ENCODE data around the gene SLC27A6.
"Not testable (repeated sequence)": the region's sequence is repeated elsewhere in the genome, so short reads cannot be mapped to it uniquely, and the experiment has no call there.

Gene SLC27A6, protein sequence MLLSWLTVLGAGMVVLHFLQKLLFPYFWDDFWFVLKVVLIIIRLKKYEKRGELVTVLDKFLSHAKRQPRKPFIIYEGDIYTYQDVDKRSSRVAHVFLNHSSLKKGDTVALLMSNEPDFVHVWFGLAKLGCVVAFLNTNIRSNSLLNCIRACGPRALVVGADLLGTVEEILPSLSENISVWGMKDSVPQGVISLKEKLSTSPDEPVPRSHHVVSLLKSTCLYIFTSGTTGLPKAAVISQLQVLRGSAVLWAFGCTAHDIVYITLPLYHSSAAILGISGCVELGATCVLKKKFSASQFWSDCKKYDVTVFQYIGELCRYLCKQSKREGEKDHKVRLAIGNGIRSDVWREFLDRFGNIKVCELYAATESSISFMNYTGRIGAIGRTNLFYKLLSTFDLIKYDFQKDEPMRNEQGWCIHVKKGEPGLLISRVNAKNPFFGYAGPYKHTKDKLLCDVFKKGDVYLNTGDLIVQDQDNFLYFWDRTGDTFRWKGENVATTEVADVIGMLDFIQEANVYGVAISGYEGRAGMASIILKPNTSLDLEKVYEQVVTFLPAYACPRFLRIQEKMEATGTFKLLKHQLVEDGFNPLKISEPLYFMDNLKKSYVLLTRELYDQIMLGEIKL

DNA sequence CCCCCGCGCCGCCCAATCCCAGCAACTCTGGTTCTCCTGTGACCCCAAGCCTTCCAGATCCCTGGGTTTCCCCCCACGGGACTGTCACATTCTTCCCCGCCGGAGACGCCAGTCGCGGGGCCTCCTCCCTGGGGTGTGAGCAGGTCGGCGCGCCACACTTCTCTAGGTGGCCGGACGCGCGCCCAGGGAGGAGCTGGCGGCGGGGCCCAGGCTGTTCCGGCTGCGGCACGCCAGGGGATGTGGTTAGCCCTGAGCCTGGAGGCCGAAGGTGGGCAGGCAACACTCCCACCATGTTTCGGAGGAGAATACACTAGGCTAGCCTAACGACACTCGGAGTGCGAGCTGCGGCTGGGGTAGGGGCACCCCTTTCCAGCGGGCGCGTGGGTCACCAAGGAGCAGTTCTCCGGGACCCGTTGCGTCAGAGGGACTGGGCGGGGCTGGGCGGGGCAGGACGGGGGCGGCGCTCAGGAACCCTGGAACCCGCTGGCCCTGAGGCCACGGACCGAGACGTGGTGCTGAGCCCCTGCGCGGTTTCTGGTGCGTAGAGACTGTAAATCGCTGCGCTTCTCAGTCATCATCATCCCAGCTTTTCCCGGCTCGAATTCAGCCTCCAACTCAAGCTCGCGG, at the start of gene SLC27A6:
Gene SLC27A6, plus strand, starts transcription at position 478 of the 627 bp plus-strand sequence. CDS start 650 bp downstream, outside the sequence.
- no peak for FAIRE-seq

DNA sequence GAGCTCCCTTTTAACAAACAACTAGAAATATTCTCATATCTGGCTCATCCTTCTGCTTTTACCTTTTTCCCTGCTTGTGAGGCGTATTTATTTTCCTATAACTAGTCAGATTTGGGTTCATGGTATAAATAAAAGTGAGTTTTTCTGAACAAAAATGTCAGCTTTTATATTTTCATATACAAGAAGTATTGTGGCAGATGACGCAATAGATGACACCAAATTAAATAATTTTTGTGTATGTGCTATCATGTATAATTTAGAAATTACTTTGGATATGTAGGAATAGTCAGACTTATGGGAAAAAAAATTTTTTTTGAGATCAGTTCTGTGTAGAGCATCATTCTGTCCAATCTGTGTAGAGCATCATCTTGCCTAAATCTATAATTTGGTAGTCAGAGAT, 45.7 kb upstream of the SLC27A6 start:
- DNase-seq (ENCODE audit: low spot score) (no peak), FAIRE-seq (no peak)

More for the DNA sequence above, at the start of gene SLC27A6:
- no peak for DNase-seq (ENCODE audit: low spot score)

DNA sequence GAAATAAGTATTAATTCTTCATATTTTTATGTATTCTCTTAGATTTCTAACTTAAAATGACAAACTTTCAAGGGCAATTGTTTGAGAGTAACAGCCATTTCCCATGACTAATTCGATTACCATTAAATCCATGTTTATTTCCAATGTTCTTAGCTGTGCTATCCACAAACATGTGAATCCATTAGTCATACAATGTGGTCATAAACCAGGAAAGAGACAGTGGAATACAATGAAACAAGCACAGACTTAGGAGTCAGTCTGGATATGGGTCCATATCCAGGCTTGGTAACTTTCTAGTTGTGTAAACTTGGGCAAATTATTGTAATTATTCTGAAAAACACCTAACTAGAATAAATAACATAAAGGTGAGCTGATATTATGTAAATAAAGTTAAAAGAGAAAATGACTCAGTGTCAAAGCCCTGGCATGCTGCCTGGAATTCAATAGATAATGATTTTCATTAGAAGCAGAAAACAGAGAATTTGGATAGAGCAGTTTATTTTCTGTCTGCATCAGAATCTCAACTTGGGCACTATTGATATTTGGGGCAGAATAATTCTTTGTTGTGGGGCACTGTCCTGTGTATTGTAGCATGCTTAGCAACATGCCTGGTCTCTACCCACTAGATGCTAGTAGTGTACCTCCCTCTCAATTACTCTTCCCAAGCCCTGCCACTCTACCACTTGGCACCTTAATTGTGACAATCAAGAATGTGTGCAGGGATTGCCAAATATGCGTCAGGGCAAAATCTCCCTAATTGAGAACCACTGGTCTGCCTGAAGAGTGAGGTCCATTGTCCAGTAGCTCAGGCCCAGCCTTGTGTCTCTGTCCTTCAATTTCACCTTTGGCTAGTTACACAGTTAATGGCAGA, 44.7 kb upstream of the SLC27A6 start:
- FAIRE-seq (no peak), DNase-seq (ENCODE audit: low spot score) (no peak)

DNA sequence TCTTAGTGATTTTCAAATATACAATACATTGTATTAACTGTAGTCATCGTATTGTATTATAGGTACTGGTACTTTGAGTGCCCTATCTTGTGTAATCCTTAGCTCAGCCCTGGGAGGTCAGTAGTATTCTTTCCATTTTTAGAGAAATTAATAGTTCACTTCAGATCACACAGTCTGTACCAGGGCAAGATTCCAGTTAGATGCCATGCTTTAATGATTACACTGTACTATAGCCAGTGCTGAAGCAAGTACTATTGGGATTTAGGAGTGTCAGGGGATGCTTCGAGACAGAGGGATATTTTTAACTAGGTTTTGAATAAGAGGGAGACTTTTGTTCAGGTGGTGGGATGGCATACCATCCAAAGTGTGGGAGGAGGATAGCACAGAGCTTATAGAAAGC, 41.0 kb upstream of the SLC27A6 start:
- FAIRE-seq, result no peak
- no peak for DNase-seq (ENCODE audit: low spot score)

DNA sequence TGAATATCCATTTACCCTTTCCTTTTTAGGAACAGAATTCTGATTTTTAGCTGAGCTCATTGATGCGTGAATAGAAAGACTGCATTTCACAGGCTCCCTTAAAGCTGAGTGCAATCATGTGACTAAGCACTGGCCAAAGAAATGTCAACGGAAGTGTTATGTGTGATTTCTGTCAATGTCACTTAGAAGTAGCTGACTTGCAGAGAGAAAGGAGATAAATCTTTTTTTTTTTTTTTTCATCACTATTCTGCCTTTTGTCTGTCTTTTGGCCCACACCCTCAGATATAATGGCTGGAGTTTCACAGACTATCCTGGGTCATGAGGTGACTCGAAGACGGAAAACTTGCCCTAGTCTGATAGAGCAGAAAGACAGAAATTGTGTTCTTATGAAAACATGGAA, 39.3 kb upstream of the SLC27A6 start:
- DNase-seq (ENCODE audit: low spot score) (no peak), FAIRE-seq (no peak)

DNA sequence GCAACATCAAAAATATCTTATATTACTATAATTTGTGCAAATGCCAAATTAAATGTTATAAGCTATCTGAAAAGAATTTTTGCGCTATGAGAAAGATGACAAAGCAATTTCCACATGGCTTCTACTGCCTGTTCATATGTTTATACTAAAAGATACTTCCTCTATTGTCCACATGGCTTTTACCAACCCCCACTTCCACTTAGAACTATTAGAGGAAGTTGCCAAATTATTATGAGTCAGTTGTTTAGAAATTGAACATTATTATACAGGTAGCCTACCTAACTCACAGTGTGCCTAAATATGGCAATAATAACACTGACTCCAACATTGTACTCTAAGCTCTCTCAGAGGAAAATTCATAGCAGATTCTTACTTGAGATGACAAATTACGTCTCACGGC, 37.6 kb upstream of the SLC27A6 start:
- no peak for FAIRE-seq

DNA sequence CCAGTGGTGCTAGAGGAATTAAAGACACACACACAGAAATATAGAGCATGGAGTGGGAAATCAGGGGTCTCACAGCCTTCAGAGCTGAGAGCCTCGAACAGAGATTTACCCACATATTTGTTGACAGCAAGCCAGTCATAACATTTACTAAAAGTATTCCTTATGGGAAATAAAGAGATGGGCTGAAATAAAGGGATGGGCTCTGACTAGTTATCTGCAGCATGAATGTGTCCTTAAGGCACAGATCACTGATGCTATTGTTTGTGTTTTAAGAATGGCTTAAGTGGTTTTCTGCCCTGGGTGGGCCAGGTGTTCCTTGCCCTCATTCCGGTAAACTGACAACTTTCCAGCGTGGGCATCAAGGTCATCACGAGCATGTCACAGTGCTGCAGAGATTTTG, 33.1 kb upstream of the SLC27A6 start:
- FAIRE-seq; DNase-seq (ENCODE audit: low spot score): not testable (repeated sequence)

More for the DNA sequence above, 37.6 kb upstream of the SLC27A6 start:
- DNase-seq (ENCODE audit: low spot score), result no peak

DNA sequence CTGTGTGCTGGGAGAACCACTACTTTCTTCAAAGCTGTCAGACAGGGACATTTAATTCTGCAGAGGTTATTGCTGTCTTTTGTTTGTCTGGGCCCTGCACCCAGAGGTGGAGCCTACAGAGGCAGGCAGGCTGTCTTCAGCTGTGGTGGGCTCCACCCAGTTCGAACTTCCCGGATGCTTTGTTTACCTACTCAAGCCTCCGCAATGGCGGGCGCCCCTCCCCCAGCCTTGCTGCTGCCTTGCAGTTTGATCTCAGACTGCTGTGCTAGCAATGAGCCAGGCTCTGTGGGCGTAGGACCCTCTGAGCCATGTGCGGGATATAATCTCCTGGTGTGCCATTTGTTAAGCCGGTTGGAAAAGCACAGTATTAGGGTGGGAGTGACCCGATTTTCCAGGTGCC, 22.2 kb upstream of the SLC27A6 start:
- FAIRE-seq; DNase-seq (ENCODE audit: low spot score): not testable (repeated sequence)

DNA sequence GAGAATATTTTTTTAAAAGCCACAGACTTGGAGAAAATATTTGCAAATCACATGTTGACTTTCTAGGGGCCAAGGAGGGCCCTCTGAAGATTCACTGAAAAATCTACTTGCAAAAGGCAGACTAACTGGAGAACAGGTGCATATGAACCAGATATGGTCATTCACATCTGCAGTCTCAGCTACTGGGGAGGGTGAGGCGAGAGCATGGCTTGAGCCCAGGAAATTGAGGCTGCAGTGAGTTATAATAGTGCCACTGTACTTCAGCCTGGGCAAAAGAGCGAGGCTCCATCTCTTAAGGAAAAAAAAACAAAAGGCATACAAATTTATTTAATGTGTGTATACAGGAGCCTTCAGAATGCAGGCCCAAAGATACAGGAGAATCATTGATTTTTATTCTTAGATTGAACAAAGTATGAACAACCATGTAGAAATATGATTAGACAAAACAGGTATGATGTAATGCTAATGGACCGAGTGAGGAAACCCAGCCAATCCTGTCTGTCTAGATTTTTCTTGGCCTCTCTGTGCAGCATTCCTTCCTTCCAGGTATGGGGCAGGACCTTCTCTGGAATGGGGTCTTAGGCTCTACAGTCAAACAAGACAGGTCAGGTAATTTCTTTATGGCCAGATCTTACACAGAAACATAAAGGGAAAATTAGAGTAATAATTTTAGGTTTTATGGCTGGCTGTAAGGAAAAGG, 15.3 kb upstream of the SLC27A6 start:
- FAIRE-seq, result no peak
- no peak for DNase-seq (ENCODE audit: low spot score)

DNA sequence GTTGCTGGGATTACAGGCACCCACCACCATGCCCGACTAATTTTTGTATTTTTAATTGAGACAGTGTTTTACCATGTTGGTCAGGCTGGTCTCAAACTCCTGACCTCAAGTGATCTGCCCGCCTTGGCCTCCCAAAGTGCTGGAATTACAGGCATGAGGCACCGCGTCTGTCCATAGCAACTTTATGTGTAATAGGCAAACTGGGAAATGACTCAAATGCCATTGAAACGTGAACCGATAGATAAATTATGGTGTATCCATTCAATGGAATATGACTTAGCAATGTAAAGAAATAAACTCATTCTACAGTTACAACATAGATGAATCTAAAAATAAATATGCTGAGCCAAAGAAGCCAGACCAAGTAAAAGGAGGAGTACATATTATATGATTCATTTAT, 14.0 kb upstream of the SLC27A6 start:
- FAIRE-seq; DNase-seq (ENCODE audit: low spot score): not testable (repeated sequence)

DNA sequence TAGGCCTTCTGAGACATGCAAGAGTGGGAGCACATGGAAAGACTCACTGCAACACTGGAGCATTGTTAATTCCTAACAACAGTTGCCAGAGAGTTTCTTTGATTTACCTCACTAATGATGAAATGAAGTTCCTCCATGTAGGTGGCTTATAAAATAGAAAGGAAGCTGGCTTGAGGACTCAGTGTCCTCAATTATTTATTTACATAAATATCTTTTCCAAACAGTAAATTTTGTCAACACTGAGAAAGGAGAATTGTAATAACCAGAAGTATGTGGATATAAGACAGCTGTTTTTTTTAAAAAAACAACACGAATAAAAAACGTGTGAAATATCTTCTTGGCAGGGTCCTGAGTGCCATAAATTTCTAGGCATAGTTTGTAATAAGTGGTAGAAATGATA, 9.1 kb upstream of the SLC27A6 start:
- DNase-seq (ENCODE audit: low spot score) (no peak), FAIRE-seq (no peak)

DNA sequence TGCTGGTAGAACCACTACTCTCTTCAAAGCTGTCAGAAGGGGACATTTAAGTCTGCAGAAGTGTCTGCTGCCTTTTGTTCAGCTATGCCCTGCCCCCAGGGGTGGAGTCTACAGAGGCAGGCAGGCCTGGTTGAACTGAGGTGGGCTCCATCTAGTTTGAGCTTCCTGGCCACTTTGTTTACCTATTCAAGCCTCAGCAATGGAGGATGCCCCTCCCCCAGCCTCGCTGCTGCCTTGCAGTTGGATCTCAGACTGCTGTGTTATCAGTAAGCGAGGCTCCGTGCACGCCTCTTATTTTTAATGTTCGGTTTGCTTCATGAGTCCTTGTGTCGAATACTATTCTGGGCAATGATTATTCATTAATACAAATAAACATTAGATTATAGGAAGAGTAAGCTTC, 3.1 kb upstream of the SLC27A6 start:
- no peak for DNase-seq (ENCODE audit: low spot score)

DNA sequence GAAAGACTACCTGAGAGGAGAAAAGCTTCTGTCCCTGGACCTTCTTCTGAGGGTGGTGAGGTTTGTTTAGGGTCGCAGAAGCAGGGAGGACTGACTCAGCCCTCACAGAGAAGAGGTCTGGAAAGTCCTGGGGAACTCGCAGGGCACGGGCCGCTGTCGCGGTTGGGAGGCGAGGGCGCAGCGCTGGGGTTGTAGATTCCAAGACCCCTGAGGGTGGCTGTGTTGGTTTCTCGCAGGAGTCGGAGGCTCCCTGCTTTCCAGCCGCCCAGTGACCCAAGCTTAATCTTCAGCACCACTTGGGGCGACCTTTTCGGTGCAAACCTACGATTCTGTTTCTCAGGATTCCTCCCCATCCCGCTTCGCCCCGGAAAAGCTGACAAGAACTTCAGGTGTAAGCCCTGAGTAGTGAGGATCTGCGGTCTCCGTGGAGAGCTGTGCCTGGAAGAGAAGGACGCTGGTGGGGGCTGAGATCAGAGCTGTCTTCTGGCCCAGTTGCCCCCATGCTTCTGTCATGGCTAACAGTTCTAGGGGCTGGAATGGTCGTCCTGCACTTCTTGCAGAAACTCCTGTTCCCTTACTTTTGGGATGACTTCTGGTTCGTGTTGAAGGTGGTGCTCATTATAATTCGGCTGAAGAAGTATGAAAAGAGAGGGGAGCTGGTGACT, 482 bp downstream of the SLC27A6 start:
- FAIRE-seq (no peak), DNase-seq (ENCODE audit: low spot score) (no peak)

More for the DNA sequence above, 3.1 kb upstream of the SLC27A6 start:
- no peak for FAIRE-seq

DNA sequence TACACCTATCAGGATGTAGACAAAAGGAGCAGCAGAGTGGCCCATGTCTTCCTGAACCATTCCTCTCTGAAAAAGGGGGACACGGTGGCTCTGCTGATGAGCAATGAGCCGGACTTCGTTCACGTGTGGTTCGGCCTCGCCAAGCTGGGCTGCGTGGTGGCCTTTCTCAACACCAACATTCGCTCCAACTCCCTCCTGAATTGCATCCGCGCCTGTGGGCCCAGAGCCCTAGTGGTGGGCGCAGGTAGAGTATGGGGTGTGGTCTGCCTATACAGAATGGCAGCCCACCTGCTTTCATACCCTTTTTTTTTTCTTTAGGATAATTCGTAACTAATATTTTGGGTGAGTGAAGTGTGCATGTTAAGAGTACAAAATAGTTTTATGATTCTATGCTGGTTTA, 1.1 kb downstream of the SLC27A6 start:
- FAIRE-seq (no peak), DNase-seq (ENCODE audit: low spot score) (no peak)

DNA sequence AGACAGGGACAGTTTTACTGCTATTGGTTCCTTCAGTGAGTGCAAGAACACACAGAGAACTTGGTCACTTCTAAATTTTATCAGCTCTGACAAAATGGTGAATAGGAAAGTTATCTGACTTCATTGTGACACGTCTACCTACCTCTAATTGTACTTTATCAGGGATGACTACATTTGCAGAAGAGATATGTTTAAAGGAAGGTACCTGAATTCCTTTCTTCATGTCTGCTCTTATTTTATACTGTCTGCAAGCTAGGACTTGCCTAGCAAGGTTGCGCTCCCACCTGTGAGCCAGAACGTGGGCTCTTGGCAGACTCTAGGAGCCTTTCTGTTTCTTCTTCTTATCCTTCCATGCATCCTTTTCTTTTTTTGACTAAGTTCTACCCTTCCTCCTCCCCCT, 1.6 kb downstream of the SLC27A6 start:
- FAIRE-seq (no peak), DNase-seq (ENCODE audit: low spot score) (no peak)

DNA sequence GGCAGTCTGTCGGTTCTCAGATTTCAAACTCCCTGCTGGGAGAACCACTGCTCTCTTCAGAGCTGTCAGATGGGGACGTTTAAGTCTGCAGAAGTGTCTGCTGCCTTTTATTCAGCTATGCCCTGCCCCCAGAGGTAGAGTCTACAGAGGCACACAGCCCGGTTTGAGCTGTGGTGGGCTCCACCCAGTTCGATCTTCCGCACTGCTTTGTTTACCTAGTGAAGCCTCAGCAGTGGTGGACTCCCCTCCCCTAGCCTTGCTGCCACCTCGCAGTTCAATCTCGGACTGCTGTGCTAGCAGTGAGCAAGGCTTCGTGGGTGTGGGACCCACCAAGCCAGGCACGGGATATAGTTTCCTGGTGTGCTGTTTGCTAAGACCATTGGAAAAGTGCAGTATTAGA, 8.0 kb downstream of the SLC27A6 start:
- no peak for DNase-seq (ENCODE audit: low spot score)
- FAIRE-seq, result no peak

DNA sequence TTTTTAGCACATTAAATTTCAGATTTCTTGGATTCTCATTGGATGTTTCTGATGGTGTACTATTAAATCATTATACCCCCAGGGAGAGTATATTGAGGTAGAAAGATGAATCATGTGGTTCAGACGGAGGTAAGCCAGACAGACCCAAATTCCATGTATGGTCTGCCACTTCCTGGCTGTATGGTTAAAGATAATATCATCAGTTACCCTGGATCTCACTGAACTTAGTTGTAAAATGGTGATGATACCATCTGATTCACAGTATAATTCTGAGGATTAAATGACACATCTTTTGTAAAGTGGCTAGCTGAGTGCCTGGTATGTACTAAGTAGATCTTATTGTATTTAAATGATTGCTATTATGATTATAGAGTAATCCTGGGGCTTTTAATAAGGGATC, 9.3 kb downstream of the SLC27A6 start:
- FAIRE-seq (no peak), DNase-seq (ENCODE audit: low spot score) (no peak)

DNA sequence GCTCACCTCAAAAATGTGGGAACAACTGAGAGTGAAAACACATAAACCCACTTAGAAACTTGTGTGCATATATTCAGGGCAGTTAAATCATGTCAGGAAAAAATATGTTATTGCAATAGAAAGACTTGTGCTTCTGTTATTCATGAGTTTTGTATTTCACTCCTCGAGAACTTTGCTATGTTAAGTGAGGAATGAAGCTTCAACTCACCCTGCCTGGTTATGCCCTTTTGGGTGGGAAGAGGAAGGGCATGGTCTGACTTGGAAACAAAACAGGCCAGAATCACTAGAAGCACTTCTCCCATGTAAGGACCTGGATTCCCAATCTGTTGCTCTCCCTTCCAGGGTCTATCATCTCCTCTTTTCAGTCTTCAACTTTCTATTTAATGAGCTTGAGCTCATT, 14.5 kb downstream of the SLC27A6 start:
- FAIRE-seq, result no peak
- no peak for DNase-seq (ENCODE audit: low spot score)

DNA sequence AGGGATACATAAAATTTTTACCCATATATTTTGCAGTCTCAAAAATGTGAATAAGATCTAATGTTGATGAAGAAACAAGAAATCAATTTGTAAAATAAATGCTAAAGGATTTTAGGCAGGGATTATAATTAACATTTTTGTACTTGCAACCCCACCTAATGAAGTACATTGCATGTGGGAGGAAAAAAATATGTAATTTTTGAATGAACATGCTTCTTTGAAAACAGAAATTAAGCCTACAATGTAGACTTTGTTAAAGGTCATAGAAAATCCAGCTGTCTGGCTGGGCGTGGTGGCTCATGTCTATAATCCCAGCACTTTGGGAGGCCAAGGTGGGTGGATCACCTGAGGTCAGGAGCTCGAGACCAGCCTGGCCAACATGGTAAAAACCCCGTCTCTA, 15.6 kb downstream of the SLC27A6 start:
- DNase-seq (ENCODE audit: low spot score), result no peak
- FAIRE-seq, result no peak

DNA sequence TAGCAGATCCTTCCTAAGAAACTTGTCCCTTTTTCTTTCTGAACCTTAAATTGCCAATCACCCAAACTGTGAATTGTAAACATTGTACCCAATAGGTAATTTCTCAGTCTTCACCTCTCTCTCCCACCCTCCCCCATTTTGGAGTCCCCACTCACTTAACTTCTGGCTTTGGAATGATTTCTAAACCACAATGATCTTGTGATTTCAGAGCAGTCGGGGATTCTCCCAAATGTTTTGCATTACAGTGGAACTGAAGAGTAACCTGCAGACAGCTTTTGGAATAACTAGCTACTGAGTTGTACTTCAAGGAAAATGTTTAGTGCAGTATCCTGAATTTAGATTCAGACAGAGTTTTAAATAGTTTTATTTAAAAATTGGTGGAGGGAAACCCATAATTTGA, 19.2 kb downstream of the SLC27A6 start:
- no peak for DNase-seq (ENCODE audit: low spot score)
- FAIRE-seq, result no peak

Data from RCC 7860 (cell line).